Stimulated activated CD4-positive, alpha-beta T cell treated with anti-CD3 and anti-CD28 coated beads, Interleukin-12 subunit alpha, Interleukin-12 subunit beta, amount 100 ng/mL, for 4 hours (primary cell): ENCODE measurements around the gene FOXP4.

ENCODE experiments used
- DNase-seq: peaks from one replicate; pipeline ENCODE4 v3.0.0-alpha.2; 2020

FOXP4 gene

GRCh38 chr6:41634657-41635056 is 88.5 kb downstream of the FOXP4 start:
- no peak for DNase-seq

DNA sequence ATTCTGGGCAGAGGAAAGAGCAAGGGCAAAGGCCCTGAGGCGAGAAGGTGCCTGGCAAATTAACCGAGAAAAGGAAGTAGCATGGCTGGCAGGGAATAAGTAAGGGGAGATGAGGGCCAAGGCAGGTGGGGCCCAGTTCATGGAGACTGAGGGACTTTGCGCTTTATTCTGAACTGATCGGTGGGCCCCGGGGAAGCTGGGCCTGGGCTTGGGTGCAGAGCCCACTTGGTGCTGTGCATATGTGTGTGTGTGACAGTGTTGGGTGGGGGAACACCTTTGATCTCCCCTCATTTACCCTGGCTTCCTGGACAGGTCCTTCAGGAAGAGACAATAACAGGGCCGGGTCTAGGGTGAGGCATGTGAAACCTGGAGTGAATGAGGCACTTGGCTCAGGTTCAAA is 89.2 kb downstream of the FOXP4 start:
- no peak for DNase-seq

DNA sequence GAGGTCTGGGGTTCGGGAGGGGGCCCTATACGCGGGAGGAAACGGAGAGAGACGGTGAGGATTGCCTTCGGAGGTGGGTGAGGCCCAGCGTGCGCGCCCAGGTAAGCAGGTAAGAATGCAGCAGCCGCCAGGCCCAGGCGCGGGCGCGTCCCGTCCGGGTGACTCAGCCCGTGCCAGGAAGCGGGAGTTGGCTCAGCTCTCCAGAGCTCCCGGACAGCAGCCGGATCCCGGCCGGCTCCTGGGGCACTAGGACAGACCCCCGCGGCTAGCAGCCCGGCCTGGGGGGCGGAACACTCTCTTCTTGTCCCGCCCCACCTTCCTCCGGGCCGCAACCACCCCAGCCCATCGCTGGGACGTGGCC is 90.6 kb downstream of the FOXP4 start:
- no peak for DNase-seq

DNA sequence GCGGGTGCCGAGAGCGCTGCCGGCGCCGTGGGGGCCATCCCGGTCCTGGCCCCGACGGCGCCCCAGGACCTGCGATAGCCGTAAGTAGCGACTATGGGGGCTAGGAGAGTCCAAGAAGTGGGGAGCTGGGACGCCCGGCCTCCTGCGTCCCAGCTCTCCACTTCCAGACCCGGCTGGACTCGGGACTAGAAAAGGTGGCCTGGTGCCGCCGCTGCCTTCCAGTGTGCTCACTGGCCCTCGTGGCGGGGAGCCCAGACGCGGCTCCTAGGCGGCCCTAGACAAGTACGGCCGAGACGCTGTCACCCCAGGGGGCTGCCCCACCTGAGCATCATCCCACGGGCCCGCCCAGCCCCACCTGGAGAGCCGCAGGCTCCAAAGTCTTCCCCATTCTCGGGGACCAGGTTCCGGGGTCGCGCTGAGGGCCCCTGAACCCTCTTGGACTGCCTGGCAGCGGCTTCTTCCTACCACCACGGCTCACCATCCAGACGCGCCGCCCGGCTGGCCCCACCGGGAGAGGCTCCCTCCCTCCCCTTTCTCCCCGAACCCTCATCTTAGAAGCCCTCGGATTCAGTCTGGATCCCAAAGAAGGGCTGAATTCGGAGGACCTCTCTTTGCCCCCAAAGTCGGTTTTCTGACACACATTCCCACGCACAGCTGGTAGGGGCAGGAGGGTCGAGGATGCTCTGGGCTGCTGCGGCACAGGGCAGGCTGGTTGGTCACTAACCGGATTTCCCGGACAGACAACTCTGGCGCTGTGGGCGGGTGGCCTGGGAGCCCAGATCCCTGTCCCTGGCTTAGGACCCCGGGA is 91.2 kb downstream of the FOXP4 start:
- DNase-seq, result no peak

DNA sequence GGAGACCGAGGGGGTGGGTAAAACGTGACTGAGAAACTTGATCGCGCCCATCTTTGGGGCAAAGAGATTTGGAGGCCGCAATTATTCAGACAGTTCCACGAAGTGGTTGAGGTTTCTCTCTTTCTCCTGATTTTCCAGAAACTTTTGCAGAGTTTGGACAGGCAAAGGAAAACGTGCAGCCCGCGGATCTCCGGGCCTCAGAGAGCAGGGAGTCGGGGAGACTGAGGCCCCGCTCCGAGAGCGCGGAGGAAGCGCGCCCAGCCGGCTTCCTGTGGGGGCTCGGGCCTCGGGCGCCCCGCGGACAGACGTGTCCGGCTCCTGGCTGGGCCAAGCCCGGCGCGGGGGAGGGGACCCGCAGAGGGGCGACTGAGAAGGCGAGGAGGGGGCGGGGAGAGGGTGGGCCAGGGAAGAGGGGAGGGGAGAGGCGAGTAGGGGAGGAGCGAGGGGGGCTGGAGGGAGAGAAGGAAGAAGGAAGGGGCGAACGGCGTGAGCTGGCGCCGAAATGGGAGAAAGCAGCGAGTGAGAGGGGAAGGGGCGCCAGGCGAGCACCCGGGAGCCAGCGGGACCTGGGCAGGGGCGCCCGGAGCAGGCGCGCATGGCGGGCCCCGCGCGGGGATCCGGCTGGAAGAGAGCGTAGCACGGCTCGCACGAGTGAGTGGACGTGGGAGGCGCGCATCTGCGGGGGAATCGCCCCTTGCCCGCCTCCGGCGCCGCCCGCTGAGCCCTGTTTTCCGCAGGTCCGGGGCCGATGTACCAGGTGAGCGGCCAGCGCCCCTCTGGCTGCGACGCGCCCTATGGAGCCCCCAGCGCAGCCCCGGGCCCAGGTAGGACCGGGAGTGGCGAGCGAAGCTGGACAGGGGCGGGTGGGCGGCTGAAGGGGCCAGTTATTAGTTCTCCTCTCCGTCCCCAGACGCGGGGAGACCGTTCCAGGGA is 92.1 kb downstream of the FOXP4 start, which contains the start of gene MDFI:
TSS of gene MDFI (plus strand) at position 467 of the 933 bp plus-strand sequence. CDS start at position 749, 282 bp downstream.
- DNase-seq, result no peak

DNA sequence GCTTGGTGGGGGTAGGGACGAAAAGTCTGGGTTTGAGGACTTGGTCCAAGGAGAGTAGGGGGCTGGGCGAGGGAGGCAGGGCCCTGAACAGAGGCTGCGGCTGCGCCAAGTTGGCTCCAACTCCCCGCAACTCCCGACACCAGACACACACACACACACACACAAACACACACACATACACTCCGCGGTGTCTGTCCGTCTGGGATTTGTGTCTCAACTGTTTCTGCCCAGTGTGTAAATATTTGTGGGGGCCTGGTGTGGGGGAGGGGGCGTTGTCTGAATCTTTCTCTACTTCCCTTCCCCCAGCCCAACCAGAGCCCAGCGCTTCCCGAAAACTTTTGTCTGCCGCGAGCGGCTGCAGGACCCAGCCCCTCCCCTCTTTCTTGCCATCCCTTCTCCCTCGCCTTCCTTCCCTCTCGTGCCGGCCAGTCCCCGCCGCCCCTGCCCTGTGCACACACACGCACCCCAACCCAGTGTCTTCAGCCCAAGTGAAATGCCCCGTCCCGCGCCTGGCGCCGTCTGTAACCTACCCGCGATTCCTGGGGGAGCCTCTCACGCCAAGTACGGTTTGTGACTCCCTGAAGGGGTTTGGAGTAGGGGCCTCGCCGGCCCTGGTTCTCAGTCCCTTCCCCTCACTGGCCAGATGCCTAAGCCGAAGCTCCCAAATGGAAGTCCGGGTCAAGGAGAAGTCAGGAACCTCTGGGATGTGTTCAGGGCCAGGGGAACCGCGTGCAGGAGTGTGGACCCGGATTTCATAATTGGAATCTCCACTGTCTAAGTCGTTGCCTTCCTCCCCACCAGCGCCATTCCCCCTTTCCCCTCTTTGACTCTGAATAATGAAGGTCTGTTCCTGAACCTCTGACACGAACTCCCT is 93.0 kb downstream of the FOXP4 start:
- no peak for DNase-seq

GRCh38 chr6:41639809-41640371 is 93.7 kb downstream of the FOXP4 start:
- DNase-seq, result no peak

DNA sequence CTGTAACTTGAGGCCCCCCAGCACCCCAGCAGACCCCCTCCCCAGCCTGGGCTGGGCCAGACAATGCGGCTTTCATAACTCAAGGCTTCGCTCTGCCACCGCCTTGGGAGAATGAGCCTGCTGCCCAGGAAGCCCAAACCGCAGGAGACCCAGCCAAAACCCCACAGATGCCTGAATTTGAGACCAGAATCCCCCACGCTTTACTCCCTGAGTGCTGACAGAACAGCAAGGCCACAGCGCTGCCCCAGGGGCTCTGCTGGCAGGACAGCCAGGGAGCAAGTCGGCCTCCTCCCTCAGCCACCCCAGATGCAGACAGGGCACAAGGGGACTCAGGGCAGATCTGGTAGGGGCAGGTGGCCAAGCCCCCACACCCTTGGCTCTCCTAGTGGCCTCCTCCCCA is 94.2 kb downstream of the FOXP4 start:
- no peak for DNase-seq

DNA sequence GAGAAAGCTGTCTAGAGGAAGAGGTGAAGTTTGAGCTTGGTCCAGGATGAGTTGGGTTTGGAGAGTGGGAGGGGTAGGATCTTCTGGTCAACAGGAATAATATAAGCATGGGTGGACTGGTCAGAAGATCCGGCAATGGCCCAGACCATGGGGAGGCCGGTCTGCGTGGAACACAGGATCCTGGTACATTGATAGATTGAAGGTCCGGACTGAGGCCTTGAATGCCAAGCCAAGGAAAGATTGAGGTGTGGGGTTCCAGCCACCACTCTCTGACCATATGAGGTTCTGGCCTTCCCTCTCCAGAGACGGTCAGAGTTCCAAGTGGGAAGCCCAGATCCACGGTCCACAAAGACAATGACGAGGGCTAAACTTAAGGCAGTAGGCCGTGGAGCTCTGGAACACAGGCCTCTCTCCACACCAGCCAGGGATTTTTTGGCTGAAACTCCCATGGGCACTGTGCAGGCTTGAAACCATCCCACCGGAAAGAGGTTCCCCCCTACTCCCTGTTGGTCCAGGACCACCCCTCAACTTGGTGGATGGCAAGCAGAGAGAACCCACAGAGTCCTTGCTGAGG is 95.3 kb downstream of the FOXP4 start:
- DNase-seq, result no peak

DNA sequence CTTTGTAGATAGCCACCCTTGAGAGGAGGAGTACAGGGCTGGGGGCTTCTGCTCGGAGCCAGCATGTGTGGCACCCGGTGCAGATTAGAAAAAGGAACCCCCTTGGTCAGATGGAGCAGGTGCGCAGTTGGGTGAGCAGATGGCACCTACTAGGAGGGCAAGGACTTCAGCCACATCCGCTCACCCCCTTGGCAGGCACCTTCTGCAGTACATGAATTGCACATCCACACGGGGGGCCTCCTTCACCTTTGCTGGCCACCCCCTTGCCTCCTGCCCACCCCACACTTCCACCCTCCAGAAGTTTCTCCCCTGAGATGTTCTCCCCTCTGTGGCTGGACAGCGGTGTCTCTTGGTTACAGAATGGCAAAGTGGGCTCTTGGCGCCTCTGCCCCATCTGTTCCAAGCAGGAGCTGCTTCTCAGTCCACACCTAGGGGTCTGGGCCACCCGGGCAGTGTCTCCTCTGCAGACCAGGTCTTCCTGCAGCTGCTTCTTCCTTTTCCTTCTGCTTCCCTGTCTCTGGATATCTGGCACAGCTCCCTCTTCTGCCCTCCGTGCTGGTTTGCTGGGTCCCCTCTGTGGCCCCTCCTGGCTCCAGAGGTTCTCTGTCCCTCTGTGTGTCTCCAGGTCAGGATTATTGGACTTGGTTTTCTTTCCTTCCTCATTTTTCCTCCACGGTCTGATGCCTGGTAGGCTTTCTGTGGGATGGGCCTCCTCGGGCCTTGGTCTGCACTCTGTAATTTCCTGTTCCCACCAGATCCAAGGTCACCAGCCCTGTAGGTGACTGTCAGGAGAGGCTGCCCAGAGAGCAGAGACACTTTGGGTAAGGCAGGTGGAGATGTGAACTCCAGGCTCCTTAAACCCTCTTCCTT is 96.1 kb downstream of the FOXP4 start:
- DNase-seq, result no peak

GRCh38 chr6:41642960-41643898 is 97.0 kb downstream of the FOXP4 start:
- no peak for DNase-seq

DNA sequence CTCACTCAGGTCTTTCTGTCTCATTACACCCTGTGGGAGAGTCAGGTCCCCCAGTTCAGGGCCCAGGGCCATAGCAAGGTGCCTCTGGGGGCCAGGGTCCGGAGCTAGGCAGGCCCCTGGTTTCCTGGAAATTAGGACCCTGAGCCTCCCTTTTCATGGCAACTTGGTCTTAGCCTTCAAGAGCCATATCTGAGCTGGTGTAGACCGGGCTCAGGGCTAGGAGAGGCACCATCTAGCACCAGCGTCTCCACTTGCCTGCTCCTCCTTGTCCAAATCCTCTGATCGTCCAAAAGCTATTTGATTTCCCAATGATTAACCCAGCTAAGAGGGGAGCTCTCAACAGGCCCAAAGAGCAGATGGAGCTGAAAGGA is 97.7 kb downstream of the FOXP4 start:
- DNase-seq, result no peak

DNA sequence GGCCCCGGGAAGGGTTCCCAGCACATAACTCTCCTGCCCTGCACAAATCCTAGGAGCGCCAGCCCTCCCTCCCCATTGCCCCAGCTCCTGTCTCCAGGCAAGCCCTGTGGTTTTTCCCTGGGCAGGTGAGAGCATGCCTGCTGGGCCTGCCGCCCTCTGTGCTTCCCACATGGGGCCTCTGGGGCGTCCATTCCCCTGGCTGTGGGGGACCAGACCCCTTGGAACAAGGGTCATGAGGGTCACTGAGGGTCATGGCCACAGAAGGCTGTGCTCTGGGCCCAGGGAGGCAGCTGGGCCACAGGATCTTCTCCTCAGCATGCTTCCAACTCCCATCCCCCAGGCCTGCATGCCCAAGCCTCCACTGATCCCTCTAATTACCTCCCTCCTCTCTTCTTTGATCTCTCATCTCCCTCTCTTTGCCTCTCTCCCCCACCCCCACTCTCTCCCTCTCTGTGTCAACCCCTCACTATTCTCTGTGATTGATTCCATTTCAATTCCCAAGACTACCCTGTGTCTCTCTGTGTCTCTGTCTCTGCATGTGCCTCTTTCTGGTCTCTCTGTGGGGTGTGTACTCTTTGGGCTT is 98.2 kb downstream of the FOXP4 start:
- no peak for DNase-seq

GRCh38 chr6:41645007-41645618 is 98.9 kb downstream of the FOXP4 start:
- no peak for DNase-seq

DNA sequence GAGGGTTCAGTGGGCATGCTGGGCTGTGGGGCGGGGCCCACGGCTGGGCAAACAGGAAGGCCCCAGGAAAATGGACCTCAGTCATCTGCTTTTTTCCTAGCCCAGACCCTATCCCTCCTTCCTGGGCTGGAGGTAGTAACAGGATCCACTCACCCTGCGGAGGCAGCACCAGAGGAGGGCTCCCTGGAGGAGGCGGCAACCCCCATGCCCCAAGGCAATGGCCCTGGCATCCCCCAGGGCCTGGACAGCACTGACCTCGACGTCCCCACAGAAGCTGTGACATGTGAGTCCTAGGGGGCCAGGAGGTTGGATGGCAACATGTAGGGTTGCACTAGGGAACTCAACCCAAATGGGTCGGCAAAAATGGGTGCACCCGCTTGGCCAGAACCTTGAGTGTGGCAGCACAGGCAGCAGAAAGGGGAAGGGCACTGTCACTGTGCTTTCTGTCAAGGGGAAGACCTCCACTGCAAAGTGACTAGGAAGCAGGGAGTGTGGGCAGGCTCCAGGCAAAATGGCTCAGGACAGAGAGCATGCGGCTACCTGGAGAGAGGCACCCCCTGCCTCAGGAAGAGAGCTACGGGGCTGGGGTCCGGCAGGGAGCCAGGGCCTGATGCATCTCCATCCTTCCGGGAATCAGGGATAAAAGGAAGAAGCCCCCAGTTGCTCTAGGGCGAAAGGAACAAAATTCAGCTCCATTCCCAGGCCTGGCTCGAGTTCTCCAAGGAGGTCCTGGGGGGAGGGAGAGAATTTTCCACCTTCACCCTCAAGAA is 100.0 kb downstream of the FOXP4 start:
- DNase-seq, result no peak

DNA sequence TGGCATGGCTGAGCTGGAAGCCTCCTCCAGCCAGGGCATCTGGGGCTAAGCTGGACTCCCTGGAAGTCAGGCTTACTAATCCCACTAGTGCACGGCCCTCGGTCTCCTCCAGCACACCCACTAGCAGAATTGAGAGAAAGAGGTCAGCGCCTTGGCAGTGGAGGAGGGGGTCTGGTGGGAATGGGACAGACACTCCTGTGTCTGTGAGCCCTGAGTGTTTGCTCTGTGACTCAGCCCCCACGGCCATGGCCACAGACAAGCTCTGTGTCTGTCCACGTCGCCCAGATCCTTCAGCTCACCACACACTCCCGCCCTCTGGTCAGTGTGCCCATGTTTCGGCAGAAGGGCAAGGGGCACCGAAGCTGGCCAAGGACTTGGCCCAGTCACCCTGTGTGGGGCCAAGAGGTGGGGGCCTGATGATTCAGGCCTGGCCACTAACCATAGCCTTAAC is 100.9 kb downstream of the FOXP4 start:
- DNase-seq, result no peak

DNA sequence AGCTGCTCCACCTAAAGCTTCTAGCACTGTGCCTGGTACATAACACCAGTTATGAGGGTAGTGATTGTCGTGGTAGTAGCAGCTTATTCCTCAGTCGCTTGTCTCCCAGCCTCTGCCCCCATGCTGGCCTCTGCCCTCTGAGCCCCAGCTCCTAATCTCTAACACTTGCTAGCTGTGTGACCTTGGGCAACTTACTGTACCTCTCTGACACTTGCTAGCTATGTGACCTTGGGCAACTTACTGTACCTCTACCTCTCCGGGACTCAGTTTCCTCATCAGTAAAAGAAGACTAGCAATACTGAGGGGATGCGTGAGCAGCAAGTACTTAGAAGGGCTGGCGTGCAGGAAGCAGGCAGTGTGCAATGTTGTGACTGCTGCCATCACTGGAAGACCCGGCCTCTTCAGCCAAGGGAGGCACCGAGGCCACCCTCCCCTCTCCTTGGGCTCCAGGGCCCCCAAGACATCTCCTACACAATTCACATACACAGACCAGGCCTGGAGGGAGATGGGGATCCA is 101.9 kb downstream of the FOXP4 start:
- DNase-seq, result no peak

GRCh38 chr6:41648921-41649320 is 102.7 kb downstream of the FOXP4 start:
- no peak for DNase-seq
